ACC112 (cell line): Measurements from ENCODE around the gene S100A7.
"Not testable (repeated sequence)": the region's sequence is repeated elsewhere in the genome, so short reads cannot be mapped to it uniquely, and the experiment has no call there.

ENCODE experiments used
- H2AFZ ChIP-seq: fragments of 200-600 bp; sonication (generic); one replicate; pipeline ENCODE4 v1.6.0; 2017; ENCODE audit warnings: antibody characterized with exemption, low read length; ENCODE audit not compliant: unreplicated experiment
- H3K27ac ChIP-seq: fragments of 200-600 bp; sonication (generic); 2 replicates; pipeline ENCODE4 v1.5.1; 2014; ENCODE audit warnings: low read depth, mild to moderate bottlenecking, antibody characterized with exemption, low read length, moderate library complexity
- H3K27me3 ChIP-seq: fragments of 200-600 bp; sonication (generic); 2 replicates; pipeline ENCODE4 v1.6.1; 2014; ENCODE audit warnings: mild to moderate bottlenecking, antibody characterized with exemption, low read length, moderate library complexity, mixed read lengths; ENCODE audit not compliant: insufficient read depth
- H3K36me3 ChIP-seq: fragments of 200-600 bp; sonication (generic); 2 replicates; pipeline ENCODE4 v1.6.1; 2016; ENCODE audit warnings: mild to moderate bottlenecking, antibody characterized with exemption, low read length, moderate library complexity, mixed read lengths; ENCODE audit not compliant: insufficient read depth
- H3K4me1 ChIP-seq: fragments of 200-600 bp; sonication (generic); one replicate; pipeline ENCODE4 v1.6.1; 2016; ENCODE audit warnings: low read length, mixed read lengths; ENCODE audit not compliant: insufficient read depth, unreplicated experiment, control insufficient read depth
- H3K4me3 ChIP-seq: fragments of 200-600 bp; sonication (generic); 2 replicates; pipeline ENCODE4 v1.5.1; 2014; ENCODE audit warnings: mild to moderate bottlenecking, low read depth, low read length
- H3K79me2 ChIP-seq: fragments of 200-600 bp; sonication (generic); one replicate; pipeline ENCODE4 v1.6.0; 2016; ENCODE audit warnings: low read length; ENCODE audit not compliant: control insufficient read depth, unreplicated experiment, insufficient read depth

The S100A7 gene

DNA sequence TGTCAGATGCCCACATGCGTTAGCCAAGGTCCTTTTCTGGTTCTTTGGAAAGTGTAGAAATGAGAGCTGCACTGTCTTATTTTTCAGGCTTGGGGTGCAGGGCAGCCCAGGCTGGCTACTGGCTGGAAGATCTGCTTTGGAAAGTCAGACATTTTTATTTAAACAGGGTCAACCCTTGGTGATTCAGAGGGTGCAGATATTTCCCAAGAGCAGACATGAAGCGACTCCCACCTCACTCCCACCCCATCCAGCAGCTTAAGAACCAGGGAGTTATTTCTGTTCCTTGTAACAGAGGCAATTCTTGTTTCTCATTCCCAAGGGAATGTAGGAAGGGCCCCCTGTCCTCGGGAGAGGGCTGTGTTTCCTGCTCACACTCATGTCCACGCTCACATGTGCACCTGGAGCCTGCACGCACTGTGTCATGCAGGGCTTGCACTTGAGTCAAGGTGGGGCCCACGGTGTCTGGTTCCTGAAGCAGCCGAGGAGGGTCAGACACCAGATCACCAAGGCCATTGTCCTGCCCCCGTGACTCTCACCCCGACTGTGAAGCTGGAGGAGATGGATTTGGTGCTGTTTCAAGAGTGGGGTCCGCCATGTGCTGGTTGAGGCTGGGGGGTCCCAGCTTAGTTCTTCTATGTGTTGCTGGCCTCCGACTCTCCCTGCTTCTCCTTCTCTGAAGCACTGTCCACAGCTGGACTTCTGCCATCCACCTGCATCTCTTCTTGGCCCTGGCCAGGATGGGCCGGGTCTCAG is 43.1 kb downstream of the S100A7 start:
- Histone ChIP-seq H3K79me2 (no peaks in the 10 kb centered on the region), H3K36me3 (no peaks in the 10 kb centered on the region), H3K4me1 (no peaks in the 10 kb centered on the region), H3K27me3 (peaks cover 24% of the 10 kb centered on the region), H2AFZ (no peak overlapping the region), H3K4me3 (no peak overlapping the region), H3K27ac (no peak overlapping the region)

- Histone ChIP-seq H3K79me2 (no peaks in the 10 kb centered on the region), H2AFZ (no peak within 1 kb of the TSS), H3K27me3 (peaks cover 24% of the 10 kb centered on the region), H3K27ac (no peak within 1 kb of the TSS), H3K36me3 (no peaks in the 10 kb centered on the region), H3K4me1 (no peaks in the 10 kb centered on the region), H3K4me3 (no peak within 1 kb of the TSS)
Measured at GRCh38 chr1:153415850-153416570, 44.4 kb downstream of the S100A7 start, which contains the start of gene S100A7A. Gene S100A7A (plus strand): TSS chr1:153416520. CDS start chr1:153418083, 1,563 bp downstream.

DNA sequence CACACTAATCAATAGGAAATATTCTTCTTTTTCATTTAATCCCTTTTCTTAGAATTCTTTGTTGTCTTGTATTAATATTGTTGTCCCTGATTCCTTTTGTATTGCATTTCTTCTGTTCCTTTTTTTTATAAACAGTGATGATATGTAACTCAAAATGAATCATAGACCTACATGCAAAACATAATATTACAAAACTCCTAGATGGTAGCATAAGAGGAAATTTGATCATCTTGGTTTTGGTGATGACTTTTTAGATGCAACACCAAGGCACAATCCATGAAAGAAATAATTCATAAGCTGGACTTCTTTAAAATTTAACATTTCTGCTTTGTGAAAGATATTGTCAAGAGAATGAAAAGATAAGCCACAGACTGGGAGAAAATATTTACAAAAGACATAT is 46.5 kb downstream of the S100A7 start:
- not testable (repeated sequence) for H3K4me1 ChIP-seq

More for the DNA sequence above, 46.5 kb downstream of the S100A7 start:
- not testable (repeated sequence) for H3K79me2 ChIP-seq, H2AFZ ChIP-seq, H3K36me3 ChIP-seq, H3K4me3 ChIP-seq, H3K27ac ChIP-seq
- peaks cover 21% of the 10 kb centered on the region for H3K27me3 ChIP-seq
